ENCODE results near the gene ABCC9. TPM values are rescaled to one million over a fixed set of nuclear protein-coding genes. Genes with fewer than 3 reads are reported as not detected.

Gene ABCC9
- total RNA-seq, 1 experiment from 2014 or later, result not detected

DNA sequence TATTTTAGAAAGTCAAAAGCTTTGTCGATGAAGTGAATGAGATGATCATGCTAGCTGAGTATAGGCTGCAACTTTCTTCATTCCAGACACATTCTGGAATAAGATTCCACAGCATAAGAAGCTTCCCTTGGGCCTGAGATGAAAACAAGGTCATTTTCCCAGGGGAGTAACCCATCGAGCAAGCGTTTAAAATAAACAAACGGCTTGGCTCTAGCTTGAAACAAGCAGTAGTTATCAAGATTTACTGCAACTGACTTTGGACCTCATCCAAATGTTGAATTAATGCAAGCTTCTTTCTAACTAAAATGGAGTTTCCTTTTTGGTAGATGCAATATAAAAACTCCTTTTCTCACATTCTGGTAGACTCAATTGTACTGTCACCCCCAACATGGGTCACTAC is 189.7 kb downstream of the ABCC9 start:
- TF ChIP-seq, protein P1, sequence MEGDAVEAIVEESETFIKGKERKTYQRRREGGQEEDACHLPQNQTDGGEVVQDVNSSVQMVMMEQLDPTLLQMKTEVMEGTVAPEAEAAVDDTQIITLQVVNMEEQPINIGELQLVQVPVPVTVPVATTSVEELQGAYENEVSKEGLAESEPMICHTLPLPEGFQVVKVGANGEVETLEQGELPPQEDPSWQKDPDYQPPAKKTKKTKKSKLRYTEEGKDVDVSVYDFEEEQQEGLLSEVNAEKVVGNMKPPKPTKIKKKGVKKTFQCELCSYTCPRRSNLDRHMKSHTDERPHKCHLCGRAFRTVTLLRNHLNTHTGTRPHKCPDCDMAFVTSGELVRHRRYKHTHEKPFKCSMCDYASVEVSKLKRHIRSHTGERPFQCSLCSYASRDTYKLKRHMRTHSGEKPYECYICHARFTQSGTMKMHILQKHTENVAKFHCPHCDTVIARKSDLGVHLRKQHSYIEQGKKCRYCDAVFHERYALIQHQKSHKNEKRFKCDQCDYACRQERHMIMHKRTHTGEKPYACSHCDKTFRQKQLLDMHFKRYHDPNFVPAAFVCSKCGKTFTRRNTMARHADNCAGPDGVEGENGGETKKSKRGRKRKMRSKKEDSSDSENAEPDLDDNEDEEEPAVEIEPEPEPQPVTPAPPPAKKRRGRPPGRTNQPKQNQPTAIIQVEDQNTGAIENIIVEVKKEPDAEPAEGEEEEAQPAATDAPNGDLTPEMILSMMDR (conservative IDR thresholded peaks at IDR 0.05), result no peak
- H3K23ac ChIP-seq (ENCODE audit: insufficient read length, low read depth, low read length), result no peak overlapping the region
- Mint-ChIP-seq H3K9me3 (peaks cover 4 to 5% of the 10 kb centered on the region in 2 experiments; a peak in 1 of 5 replicates), H3K27me3 (ENCODE audit: low read depth) (peaks cover 14% of the 10 kb centered on the region), H3K36me3 (ENCODE audit: insufficient read depth in 1 of 3, low read depth in 3 of 3) (no peaks in the 10 kb centered on the region), H3K4me1 (0 out of 4 replicates have a peak, but pooled peaks cover 0 to 3% of the 10 kb centered on the region in 2 experiments), H3K4me3 (no peak overlapping the region), H3K27ac (peak overlapping the region in 1 of 3 experiments; percentile 33; a peak in 1 of 7 replicates)
- H2BK120ac ChIP-seq (ENCODE audit: low read depth, low read length, poor library complexity, severe bottlenecking), result no peak overlapping the region
- no peaks in the 10 kb centered on the region for H3K4me1 ChIP-seq (ENCODE audit: insufficient read depth, low read length)
- H3K14ac ChIP-seq (ENCODE audit: insufficient read depth, low read length), result no peak overlapping the region
- no peak overlapping the region for H3K9ac ChIP-seq (ENCODE audit: extremely low read depth, insufficient read length, low read length)
- H2BK20ac ChIP-seq (ENCODE audit: low read depth, low read length, poor library complexity, severe bottlenecking), result no peak overlapping the region
- H3K79me2 ChIP-seq (ENCODE audit: insufficient read depth, low read length), result no peaks in the 10 kb centered on the region
- no peaks in the 10 kb centered on the region for H3K27me3 ChIP-seq (ENCODE audit: insufficient read depth, low read length)
- no peak overlapping the region for H4K5ac ChIP-seq (ENCODE audit: insufficient read length, low read depth, low read length)
- H3K56ac ChIP-seq (ENCODE audit: insufficient read length, low read depth, low read length), result no peak overlapping the region
- H3K4ac ChIP-seq (ENCODE audit: low read depth, low read length), result no peak overlapping the region
- H2BK5ac ChIP-seq (ENCODE audit: insufficient read length, low read length), result no peak overlapping the region
- no peak overlapping the region for H2AK5ac ChIP-seq (ENCODE audit: insufficient read length, low read length)
- H4K91ac ChIP-seq (ENCODE audit: insufficient read length, low read depth, low read length), result no peak overlapping the region
- H3K4me2 ChIP-seq (ENCODE audit: insufficient read depth, insufficient read length, low read length), result no peak overlapping the region
- no peaks in the 10 kb centered on the region for H3K79me1 ChIP-seq (ENCODE audit: insufficient read depth, low read depth, low read length, poor library complexity, severe bottlenecking)
- WGBS (ENCODE audit: extremely low coverage, insufficient read length, low lambda C conversion rate), result no CpG with 5 or more reads among the region's 4 CpGs
- H3K18ac ChIP-seq (ENCODE audit: insufficient read length, low read depth, low read length), result no peak overlapping the region
- H3K23me2 ChIP-seq (ENCODE audit: insufficient read length, low read depth, low read length, poor library complexity, severe bottlenecking), result no peaks in the 10 kb centered on the region
- H2AFZ ChIP-seq (ENCODE audit: low read length), result no peak overlapping the region
- no peak overlapping the region for H2BK12ac ChIP-seq (ENCODE audit: insufficient read length, low read depth, low read length)
- H3T11ph ChIP-seq (ENCODE audit: low read length), result no peak overlapping the region
- no peak overlapping the region for H2BK15ac ChIP-seq (ENCODE audit: low read depth, low read length)
- H3K9me3 ChIP-seq (ENCODE audit: control insufficient read depth, low read depth, low read length), result no peaks in the 10 kb centered on the region
- H3K27ac ChIP-seq (ENCODE audit: insufficient read length, low read depth, low read length), result no peak overlapping the region
- no peak for DNase-seq
- no peak overlapping the region for H4K8ac ChIP-seq (replicated peaks; ENCODE audit: insufficient read length, low read depth, low read length)
- H4K20me1 ChIP-seq (ENCODE audit: control insufficient read depth, insufficient read depth, insufficient read length), result no peaks in the 10 kb centered on the region

Other genes with a start within 250 kb of the ABCC9 start
- 0.15 and 0.22 TPM in 2 replicates for gene KCNJ8, start 166.7 kb downstream of the ABCC9 start, total RNA-seq (2021)
- gene CMAS, start 104.8 kb upstream of the ABCC9 start, total RNA-seq (2021), result 46.7 and 47.4 TPM in 2 replicates

Measured in H9 (cell line).